DMS 273 treated with DMSO at 0.1 percent for 48 hours (cell line): ENCODE results near the gene CYTH3.

Source experiments
- DNase-seq: peaks from one replicate; lab custom pipeline; 2025; lab: John Stamatoyannopoulos, UW

CYTH3 gene

DNA sequence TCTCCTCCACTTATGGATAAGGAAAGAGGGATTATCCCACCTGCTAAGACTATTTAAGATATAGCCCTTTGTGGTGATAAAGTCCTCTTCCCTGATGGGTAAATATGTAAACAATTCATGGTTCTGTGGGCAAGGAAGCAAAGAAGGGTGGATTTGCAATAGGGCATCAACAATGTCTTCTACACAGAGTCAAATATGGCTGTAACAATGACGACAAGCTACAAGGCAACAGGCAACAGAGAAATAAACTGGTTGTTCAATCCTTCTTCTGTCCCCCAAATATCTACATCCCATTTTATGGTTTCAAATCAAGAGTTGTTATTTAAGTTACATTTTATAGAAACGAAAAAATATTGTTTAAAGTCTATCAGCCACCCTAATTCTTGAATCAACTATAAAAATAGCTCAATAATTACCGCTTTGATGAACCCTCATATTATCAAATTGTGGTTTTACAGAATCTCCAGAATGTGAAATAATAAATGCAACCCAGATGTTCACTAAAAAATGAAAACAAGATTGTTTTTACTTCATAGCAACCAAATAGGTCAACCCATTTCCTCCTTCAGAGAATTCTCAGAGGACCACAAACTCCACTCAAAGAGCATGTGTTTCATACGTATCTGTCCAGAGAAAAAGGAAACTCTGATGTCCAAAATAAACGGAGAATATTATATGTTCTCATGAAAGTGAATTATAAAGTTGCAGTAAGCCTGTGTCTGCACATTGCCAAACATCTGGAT is 13.8 kb downstream of the CYTH3 start:
- no peak for DNase-seq

DNA sequence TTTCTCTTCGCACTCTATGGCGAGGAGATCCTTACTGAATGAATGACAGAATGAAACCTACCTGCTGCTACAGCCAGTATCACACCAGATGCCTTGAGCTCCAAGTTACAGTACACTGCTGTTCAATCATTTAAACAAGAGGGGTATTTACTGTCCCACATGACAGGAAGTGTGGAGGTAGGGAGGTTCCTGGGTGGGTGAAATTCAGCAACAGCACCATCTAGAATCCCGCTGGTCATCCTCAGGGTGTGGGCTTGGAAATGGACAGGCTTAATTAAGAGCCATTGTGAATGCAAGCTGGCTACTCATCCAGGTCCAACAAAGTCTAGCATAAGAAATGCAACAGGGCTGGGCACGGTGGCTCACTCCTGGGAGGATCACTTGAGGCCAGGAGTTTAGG is 14.7 kb downstream of the CYTH3 start:
- DNase-seq = no peak

DNA sequence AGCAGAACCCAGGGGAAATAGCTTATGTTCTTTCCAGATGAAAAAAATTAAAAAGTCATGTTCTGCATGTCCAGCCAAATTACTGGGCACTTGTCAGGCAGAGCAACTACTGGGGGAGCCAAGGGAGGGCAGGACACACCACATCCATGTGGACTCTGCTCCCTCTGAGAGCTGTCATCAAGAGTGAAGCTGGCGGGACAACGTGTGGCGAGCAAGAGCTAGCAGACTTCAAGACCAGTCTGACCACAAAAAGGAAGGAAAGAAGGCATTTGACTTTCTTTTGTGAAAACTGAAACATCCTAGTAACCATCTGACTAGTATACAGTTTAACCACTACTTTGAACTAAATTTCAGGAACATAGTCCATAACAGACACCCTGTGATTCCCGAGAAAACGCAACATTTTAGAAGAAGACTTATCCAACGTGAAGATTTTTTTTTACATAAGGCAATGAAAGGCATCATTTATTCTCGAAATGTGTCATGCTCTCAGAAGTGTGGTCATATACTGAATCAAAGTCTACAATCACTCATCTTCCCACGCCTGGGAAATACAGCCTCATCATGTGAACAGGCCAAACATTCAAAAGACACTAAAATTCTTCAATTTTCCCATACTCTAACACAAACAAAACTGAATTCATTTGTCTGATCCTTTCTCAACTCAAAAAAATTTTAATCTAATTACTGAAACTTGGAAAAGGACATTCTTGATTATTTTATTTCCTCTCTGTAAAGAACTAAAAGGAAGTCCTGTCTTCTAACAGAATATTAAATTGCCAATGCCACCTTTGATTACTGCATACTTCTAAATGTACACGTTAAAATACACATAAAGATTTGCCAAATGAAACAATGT is 15.5 kb downstream of the CYTH3 start:
- no peak for DNase-seq

DNA sequence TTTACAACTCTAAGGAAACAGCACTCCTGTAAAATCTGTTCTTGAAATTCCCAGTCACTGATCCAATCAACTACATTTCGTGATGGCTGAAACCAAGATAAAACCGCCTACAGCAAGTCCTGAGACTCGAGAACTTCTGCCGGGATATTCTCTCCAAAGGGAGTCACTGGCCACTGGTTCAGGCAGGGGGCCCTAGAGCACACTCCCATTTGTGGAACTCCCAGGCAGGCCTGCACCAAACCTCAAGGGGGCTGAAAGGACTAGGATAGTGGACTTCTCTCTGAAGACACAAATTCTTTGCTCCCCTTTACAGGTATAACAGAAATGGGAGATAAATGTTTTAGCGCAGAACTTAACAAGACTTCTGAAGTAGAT is 16.3 kb downstream of the CYTH3 start:
- no peak for DNase-seq

DNA sequence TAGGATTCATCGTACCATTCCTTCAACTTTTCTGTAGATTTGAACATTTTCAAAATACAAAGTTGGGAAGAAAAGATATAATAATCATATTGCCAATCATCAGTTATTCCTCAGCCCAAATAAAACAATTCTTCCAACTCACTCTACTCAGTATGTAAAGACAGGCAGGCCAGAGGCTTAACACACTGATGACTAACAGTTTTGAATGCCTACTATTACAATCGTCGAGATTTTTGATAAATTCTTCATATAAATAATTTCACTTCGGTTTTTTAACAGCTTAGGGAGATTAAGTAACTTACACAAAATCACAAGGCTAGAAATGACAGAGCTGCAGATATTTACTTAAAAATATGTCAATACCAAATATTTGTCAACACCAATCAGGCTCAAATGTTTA is 17.6 kb downstream of the CYTH3 start:
- no peak for DNase-seq

DNA sequence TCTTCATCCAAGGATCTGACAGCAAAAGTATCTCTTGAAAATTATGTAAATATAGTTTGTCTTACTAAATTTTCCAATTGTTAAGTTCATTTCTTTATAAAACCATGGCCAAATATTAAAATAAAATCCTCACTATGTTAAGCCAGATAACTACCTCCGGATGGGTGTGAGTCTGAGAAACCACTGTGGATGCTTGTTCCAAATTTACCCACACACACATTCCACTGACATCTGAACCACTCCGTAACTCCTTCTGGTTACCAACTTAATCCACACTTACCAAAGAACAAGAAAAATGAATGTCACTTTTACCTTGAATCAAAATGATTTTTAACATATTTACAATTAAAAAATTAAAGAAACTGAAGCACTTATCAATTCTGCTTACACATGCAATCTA is 19.7 kb downstream of the CYTH3 start:
- no peak for DNase-seq

DNA sequence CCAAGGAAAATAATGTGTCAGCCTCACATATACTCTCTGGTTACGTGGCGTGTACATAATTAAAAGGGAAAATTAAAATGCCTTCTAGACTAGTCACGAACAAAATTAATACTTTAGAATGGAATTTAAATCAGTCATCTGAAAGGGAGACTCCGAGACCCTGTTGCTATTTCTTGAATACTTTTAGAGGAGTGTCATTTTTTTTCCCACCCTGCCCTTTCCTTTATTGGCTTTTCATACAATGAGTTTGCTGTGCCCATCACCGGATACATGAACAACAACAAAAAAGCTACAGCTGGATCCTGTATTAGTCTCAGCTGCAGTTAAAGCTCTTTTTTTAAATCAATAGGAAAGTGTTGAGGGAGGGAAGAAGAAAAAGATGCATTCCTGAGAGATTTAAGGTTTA is 20.1 kb downstream of the CYTH3 start:
- no peak for DNase-seq

DNA sequence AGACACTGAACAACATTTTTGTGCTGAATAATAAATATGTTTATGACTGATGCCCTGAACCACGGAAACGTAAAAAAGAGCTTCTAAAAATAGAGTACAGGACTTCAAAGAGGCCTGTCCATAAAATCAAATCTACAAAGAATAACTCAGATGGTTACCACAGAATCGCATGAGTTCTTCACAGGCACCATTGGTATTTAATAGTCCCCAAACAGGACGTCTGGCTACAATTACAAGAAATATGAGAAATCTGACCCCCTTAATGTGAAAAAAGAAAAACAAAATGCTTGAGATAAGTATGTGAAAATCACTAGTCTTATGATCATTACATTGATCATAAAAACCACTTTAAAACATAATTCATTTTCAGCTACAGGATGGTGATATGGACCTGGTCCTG is 20.8 kb downstream of the CYTH3 start:
- no peak for DNase-seq

DNA sequence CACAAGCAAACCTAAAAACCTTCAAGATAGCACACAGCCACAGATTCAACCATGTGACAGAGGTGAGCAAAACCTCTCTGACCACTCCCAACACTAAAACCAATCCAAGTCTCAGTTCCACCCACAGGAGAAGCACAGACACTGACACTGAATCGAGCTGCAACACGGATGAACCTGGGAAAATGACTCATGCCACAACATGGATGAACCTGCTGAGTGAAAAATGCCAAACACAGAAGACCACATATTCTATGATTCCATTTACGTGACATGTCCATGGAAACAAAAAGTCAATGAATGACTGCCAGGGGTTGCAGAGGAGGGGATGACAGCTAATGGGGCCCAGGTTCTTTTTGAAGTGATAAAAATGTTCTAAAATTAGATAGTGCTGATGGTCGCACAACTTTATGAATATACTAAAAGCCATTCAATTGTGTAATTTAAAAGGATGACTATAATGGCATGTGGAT is 22.0 kb downstream of the CYTH3 start:
- DNase-seq = no peak

DNA sequence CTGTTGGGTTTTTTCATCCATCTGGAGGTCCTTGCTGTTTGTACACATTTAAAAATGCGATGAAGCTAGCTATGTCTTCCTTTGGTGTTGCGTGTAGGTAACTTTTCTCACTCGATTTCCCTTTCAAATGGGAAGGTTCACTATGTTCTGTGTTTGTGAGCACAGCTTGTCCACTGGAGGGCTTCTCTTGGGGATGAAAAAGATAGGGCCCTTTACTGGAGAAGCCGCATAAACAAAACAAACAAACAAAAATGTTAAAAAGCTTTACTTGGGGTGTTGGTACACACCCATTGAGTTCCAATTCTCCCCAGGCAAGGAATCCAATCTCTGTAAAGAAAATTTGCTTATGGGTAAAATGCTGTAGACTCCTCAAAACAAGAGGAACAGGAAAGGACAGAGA is 23.4 kb downstream of the CYTH3 start:
- DNase-seq = no peak

DNA sequence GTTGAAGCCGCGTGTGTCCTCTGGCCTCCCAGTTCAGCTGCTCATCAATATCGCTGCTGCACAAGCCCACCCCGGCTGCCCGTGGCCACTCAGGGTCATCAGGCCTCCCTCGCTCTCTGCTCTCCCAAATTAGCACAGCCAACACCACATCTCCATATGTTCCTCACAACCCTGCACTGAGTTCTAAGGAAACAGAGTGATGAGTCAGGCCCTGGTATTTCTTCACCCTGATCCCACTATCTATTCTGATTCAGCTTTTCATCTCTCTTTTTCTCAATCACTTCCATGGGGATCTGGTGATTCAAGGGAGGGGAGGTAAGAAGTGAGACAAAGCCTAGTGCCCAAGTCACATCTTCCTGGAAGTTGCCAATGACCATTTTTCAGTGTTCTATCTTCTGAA is 23.8 kb downstream of the CYTH3 start:
- DNase-seq = no peak

DNA sequence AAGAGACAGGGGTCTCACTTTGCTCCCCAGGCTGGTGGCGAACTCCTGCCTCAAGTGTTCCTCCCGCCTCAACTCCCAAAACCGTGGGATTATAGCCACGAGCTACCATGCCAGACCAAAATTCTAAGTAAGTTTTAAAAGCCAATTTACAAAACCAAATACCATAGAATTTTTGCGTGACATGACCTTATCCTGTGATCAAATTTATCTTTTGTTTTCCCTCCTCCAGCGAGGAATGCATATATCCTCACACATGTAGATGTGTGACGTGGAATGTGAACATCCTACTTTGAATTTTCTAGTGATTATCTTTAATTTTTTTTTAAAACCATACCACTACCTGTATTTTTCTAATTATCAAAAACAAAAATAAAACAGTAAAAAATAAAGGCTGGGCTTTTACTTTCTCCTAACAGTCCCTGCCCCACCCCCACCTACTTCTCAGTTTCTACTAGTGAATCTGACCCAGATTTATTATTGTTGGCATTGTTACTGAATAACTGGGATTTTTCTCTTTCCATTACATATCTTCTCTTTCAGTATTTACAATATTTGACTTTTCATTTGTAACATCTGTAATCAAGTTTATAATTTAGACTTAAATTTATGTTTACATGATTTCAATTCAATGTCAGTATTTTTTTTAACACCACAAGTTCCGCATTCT is 26.0 kb downstream of the CYTH3 start:
- DNase-seq = no peak

DNA sequence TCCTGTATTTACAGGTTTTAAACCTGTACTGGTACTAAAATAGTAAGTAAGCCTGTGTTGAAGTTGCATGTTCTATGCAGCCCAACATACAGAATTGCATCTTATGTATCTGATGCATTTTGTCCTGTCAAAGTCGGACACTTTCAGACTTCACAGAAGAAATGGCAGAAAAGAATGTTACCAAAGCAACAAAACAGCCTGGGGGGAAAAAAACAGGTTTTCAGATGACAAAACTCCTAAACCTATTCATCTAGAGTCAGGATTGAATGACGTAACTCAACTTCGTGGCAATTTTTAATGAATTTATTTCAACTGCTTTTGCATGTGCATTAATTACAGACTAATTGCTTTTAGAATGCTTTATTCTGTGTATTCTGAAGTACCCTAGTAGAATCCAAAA is 28.4 kb downstream of the CYTH3 start:
- no peak for DNase-seq

DNA sequence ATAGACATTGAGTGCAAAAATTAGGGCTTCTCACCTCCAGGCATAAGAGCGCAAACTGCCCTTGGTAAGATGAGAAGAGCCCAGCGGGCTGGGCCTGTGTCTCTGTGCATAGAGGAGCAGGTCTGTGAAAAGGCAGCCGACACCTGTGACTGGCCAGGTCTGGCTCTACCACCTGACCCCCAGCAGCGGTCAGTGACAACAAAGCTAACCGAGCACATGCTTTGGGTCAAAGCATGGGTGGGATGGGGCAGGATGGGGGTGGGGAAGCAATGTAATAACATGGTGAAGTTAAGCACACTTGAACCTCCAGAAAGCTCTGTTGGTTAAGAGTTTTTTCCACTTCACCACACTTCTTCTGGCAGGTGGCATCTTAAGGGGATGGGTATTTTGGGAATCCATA is 29.3 kb downstream of the CYTH3 start:
- no peak for DNase-seq

DNA sequence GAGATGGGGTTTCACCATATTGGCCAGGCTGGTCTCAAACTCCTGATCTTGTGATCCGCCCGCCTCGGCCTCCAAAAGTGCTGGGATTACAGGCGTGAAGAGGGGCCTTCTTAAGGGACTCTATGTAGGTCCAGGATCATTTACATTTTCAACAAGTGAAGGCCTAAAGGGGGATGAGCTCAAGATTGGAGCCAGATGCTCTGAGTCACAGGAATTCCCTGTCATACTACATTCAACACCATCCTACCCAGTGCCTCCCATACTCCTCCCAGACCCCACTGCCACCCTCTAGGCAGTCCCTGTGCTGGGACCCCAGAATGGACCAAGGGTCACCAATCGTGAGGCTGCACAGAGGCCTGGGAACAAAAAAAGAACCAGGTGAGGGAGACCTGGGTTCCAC is 29.9 kb downstream of the CYTH3 start:
- DNase-seq = no peak

DNA sequence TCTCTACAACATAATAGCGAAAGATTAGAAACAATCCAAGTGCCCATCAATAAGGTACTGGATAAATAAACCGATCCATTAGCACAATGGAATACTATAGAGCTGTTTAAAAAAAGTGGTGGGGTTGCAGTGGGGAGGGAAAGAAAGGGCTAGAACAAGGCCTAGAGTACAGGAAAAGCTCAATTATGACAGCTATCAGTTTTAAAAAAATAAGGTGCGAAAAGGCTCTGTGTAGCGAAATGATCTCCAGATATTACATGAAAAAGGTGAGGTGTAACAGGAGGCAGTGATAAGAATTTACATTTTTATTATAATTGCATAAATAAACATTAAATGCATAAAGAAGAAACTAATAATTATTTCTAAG is 30.8 kb downstream of the CYTH3 start:
- no peak for DNase-seq

DNA sequence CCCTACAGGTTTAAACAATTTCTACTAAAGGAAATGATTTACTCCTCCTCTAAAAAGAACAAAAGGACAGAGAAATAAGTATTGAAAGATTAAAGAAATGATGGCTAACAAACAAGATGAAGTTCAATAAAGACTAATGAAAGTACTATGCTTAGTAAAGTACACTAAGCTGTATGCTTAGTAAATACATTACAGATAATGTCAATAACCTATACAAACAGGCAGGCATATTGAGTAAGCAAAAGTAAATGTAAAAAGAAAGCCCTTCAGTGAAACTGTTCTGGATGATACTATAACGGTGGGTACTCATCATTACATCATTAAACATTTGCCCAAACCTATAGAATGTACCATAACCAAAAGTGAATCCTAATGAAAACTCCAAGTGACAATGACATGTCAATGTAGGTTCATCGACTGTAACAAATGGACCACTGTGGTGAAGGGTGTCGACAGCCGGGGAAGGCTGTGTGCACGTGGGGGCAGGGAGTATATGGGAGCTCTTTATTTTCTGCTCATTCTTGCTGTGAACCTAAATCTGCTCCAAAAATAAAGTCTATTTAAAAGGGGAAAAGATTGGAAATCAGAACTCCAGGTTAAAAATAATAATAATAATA is 34.0 kb downstream of the CYTH3 start:
- no peak for DNase-seq

DNA sequence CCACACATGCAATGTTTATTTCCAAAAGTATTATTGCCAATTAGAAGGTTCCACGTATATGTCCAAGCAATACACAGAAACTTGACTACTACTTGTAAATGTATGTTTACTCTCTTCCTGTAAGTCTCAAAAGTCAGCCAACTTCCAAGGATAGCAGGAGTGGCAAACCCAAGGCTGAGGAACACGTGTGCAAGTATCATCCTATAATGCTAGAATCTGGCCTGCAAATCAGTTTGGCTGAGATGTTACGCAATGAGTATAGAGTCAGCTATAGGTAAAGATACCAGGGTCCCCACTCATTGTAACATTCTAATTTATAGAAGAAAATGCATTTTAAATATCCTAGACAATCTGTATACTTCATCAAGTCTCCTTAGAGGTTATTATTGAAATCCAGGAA is 34.7 kb downstream of the CYTH3 start:
- DNase-seq = no peak

DNA sequence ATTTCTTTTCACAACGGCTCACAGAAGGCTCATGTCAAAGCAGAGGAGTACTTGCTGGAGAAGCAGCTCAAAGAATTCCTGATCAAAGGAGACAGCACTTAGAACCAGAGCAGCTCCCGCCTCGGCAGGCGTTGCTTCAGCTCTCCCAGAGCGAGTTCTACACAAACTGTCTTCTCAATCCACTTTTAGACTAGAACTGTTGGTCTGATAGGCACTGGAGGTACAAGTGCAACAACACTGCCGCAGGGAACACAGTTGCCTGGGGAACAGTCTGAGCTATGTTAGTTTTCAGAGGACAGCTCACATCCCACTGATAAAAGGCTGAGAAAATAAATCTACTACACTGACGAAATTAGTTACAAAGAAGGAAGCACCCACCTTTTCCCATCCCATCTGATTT is 35.4 kb downstream of the CYTH3 start:
- no peak for DNase-seq

DNA sequence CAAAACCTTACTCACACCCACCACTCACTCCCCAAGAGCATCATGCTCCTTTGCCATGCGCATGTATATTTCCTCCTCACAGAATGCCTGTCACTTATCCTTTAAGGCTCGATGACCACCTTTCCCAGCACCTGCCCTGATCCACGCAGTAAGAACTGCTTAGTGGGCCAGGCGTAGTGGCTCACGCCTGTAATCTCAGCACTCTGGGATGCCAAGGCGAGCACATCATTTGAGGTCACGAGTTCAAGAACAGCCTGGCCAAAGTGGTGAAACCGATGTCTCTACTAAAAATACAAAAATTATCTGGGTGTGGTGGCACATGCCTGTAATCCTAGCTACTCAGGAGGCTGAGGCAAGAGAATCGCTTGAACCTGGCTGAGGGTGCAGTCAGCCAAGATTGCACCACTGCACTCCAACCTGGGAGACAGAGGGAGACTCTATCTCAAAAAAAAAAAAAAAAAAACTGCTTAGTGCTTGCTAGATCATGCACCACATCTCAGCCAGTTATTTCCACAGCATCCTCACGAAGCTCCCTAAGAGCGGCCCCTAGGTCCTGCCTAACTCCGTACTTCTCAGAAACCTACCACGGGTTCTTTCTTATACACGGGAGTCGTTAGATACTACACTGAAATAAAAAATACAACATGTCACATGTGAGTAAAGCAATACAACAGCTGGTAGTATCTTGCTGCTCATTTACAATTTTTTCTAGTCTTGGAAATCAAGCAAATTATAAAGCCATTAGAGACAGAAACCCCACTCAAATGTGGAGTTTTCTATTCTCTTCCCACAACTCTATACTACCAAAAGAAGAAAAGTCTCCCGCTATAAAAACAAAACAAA is 37.2 kb downstream of the CYTH3 start:
- no peak for DNase-seq

DNA sequence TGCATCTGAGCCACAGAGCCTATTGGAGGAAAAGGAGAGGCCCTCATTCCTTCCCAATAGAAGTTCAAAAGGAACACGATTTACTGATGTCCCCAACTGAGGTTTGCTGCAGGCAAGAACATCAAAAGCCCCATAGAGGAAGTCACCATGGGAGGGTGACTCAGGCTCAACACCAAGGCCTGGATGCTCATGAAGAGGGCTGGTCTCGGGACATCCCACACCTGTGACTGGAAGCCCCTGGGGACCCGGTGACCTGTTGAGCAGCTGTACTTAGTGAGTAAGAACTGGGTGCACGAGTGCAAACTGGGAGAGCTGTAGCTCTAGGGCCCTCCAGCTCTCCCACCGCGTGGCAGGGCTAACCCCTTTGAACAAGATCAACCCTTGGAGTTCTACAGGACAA is 38.0 kb downstream of the CYTH3 start:
- DNase-seq = no peak

DNA sequence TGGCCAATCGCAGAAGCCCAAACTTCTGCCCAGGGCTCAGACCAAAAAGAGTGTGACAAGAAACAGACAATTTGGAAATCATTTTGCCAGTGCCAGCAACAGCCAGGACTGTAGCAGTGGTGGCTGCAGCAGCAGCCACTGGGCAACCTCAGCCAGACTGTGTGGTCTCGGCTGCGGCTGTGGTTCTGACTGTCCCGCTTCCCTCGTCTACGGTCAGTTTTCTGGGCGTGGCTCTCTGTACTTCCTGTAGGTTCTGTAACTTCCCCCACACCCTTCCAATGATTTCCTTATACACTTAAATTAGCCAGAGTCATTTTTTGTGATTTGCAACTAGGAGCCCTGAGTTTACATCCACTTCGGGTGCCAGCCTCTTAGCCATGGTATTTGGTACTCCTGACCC is 39.9 kb downstream of the CYTH3 start:
- no peak for DNase-seq
